ENCODE results near the gene PLCD4. TPM values are rescaled to one million over a fixed set of nuclear protein-coding genes. Genes with fewer than 3 reads are reported as not detected.

Gene PLCD4
- total and polyA plus RNA-seq, 7 donors, result 0.64 to 42.4 (median 25.0) TPM; not detected in 2

GRCh38 chr2:218643751-218644310, 36.1 kb downstream of the PLCD4 start:
- H3K4me1 ChIP-seq, result no peaks in the 10 kb centered on the region
- no peak overlapping the region for H3K27ac ChIP-seq
- intact Hi-C loops (cut with DNase I), result loop anchor here (10.0 kb wide), 1 partner anchor 349 kb away; the partner anchor contains the start of gene TMBIM1
- no peak for DNase-seq
- peaks cover 60 to 96% (median 68%) of the 10 kb centered on the region in 4 donors for H3K36me3 ChIP-seq
- TF ChIP-seq CTCF (IDR thresholded peaks at IDR 0.05), result no peak
- H3K4me3 ChIP-seq, result no peak overlapping the region
- H3K27me3 ChIP-seq, result no peaks in the 10 kb centered on the region
- 94 to 96% methylated on average over 10 of the region's 10 CpGs for WGBS, 2 donors
- H3K9me3 ChIP-seq, result no peaks in the 10 kb centered on the region

GRCh38 chr2:218644721-218645120, 37.0 kb downstream of the PLCD4 start:
- 89 to 95% methylated on average over 11 of the region's 11 CpGs for WGBS, 2 donors
- peaks cover 68 to 96% (median 70%) of the 10 kb centered on the region in 4 donors for H3K36me3 ChIP-seq
- H3K27ac ChIP-seq, result no peak overlapping the region
- TF ChIP-seq CTCF (IDR thresholded peaks at IDR 0.05), result no peak
- no peak for TF ChIP-seq EP300 (IDR thresholded peaks at IDR 0.05)
- TF ChIP-seq POLR2A (IDR thresholded peaks at IDR 0.05), result no peak
- TF ChIP-seq POLR2AphosphoS5 (IDR thresholded peaks at IDR 0.05), result no peak
- H3K4me1 ChIP-seq, result no peaks in the 10 kb centered on the region
- H3K9me3 ChIP-seq, result no peaks in the 10 kb centered on the region
- DNase-seq, result no peak
- no peaks in the 10 kb centered on the region for H3K27me3 ChIP-seq
- intact Hi-C loops (cut with DNase I), result loop anchor here (5.0 to 10.0 kb wide), 2 partner anchors 77 to 350 kb away; partner anchors contain the start of genes CNOT9, TMBIM1 and USP37
- H3K4me3 ChIP-seq, result no peak overlapping the region

- TF ChIP-seq CTCF (IDR thresholded peaks at IDR 0.05), result no peak
- no peak for TF ChIP-seq POLR2A (IDR thresholded peaks at IDR 0.05)
- no peak for TF ChIP-seq POLR2AphosphoS5 (IDR thresholded peaks at IDR 0.05)
- no peak for TF ChIP-seq EP300 (IDR thresholded peaks at IDR 0.05)
- intact Hi-C loops (cut with DNase I), result loop anchor here (5.0 to 10.0 kb wide), 2 partner anchors 78 to 350 kb away; partner anchors contain the start of genes CNOT9, TMBIM1 and USP37
- Histone ChIP-seq H3K4me1 (no peaks in the 10 kb centered on the region), H3K4me3 (no peak overlapping the region), H3K27ac (no peak overlapping the region), H3K36me3 (peaks cover 70 to 96% (median 72%) of the 10 kb centered on the region in 4 donors), H3K27me3 (no peaks in the 10 kb centered on the region), H3K9me3 (no peaks in the 10 kb centered on the region)
- no peak for DNase-seq
- WGBS, 2 donors, result 68 to 75% methylated on average over 1 of the region's 1 CpG
Observed at GRCh38 chr2:218645126-218645525, 37.4 kb downstream of the PLCD4 start.

DNA sequence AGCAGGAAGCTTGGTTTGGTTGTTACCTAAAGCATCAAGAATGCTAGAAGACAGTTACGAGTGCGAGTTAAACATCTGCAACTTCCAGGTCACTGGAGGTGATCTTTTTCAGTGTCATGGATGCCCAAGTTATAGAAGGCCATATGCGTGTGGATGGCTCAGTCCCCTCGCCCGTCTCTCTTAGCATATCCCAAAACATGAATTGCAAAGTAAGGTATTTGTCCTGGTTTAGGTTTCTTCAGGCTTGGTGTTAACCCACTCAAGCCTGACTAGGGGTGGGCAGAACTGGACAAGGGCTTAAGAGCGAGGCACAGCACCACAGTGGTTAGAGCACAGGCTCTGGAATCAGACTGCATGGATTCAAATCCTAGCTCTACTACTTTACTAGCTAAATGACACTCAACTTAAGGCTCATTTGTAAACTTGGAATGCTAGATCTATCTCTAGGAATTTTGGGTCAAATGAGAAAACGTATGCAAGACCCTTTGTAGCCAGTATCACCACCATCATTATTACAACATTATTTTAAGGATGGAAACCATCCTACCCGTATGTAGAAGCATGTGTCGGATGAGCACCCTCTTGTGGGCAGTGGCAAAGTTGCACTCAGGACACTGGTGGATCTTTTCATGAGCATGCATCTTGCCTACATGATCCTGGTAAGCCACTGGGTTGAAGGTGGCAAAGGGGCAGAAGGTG, 40.5 kb downstream of the PLCD4 start:
- Histone ChIP-seq H3K4me1 (no peaks in the 10 kb centered on the region), H3K36me3 (peaks cover 58 to 97% (median 66%) of the 10 kb centered on the region in 4 donors), H3K27ac (no peak overlapping the region), H3K27me3 (no peaks in the 10 kb centered on the region), H3K9me3 (no peaks in the 10 kb centered on the region), H3K4me3 (no peak overlapping the region)
- DNase-seq, result peak; percentile 17
- peak; percentile 48 to 83 (median 76) for TF ChIP-seq CTCF (IDR thresholded peaks at IDR 0.05)
- no peak for TF ChIP-seq POLR2A (IDR thresholded peaks at IDR 0.05)
- intact Hi-C loops (cut with DNase I), result loop anchor here (5.0 to 10.0 kb wide), 2 partner anchors 81 to 353 kb away; partner anchors contain the start of genes CNOT9, TMBIM1 and USP37
- WGBS, 2 donors, result 69 to 72% methylated on average over 9 of the region's 9 CpGs
